Endothelial cell of umbilical vein (primary cell): ENCODE measurements around the gene SERPINB5.

Experiments used
- EZH2 ChIP-seq: IDR thresholded peaks from 2 replicates; pipeline ENCODE4 v1.6.1; 2012; ENCODE audit warnings: borderline replicate concordance, low read depth, mild to moderate bottlenecking, moderate library complexity, low read length, inconsistent platforms; ENCODE audit not compliant: severe bottlenecking
- GATA2 ChIP-seq: IDR thresholded peaks from 2 replicates; pipeline ENCODE4 v1.7.0; 2011; ENCODE audit warnings: low read depth, mild to moderate bottlenecking, moderate library complexity, mixed read lengths, low read length; ENCODE audit not compliant: insufficient read length, insufficient read depth
- JUN ChIP-seq: IDR thresholded peaks from 2 replicates; pipeline ENCODE4 v1.6.1; 2011; ENCODE audit warnings: borderline replicate concordance, low read depth; ENCODE audit not compliant: insufficient read length, insufficient read depth
- POLR2A ChIP-seq: IDR thresholded peaks from 2 replicates; pipeline ENCODE4 v1.6.1; 2012; ENCODE audit warnings: low read depth, mild to moderate bottlenecking, control low read depth, low read length
- POLR2AphosphoS5 ChIP-seq: IDR thresholded peaks from 2 replicates; pipeline ENCODE4 v1.6.1; 2012; ENCODE audit warnings: low read depth, mild to moderate bottlenecking, control low read depth, low read length, moderate library complexity; ENCODE audit not compliant: insufficient read depth
- TF ChIP-seq, protein P1 (sequence below), 2 donors: IDR thresholded peaks; 1 replicate in 1 of 2; 2 replicates in 1 of 2; pipeline ENCODE4 v1.5.1; 2011; ENCODE audit warnings: low read length in 2 of 2, mild to moderate bottlenecking in 2 of 2, moderate library complexity in 2 of 2, control low read depth in 1 of 2, inconsistent platforms in 1 of 2, low read depth in 1 of 2; ENCODE audit not compliant: insufficient read depth in 1 of 2; ENCODE audit errors: extremely low read depth in 1 of 2
- TF ChIP-seq, protein P2 (sequence below): IDR thresholded peaks from 2 replicates; pipeline ENCODE4 v1.6.1; 2011; ENCODE audit not compliant: insufficient read depth, insufficient read length

DNA sequence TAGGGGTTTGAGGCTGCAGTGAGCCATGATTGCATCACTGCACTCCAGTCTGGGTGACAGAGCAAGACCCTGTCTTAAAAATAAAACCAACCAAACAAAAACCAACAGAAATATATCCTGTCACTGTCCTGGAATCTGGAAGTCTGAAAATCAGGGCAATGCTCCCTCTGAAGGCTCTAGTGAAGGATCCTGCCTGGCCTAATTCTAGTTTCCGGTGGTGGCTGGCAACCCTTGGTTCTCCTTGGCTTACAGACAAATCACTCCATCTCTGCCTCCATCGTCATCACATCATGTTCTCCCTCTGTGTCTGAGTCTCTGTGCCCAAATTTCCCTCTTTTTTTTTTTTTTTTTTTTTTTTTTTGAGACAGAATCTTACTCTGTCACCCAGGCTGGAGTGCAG lies 38.6 kb upstream of the SERPINB5 start:
- TF ChIP-seq, protein P1, sequence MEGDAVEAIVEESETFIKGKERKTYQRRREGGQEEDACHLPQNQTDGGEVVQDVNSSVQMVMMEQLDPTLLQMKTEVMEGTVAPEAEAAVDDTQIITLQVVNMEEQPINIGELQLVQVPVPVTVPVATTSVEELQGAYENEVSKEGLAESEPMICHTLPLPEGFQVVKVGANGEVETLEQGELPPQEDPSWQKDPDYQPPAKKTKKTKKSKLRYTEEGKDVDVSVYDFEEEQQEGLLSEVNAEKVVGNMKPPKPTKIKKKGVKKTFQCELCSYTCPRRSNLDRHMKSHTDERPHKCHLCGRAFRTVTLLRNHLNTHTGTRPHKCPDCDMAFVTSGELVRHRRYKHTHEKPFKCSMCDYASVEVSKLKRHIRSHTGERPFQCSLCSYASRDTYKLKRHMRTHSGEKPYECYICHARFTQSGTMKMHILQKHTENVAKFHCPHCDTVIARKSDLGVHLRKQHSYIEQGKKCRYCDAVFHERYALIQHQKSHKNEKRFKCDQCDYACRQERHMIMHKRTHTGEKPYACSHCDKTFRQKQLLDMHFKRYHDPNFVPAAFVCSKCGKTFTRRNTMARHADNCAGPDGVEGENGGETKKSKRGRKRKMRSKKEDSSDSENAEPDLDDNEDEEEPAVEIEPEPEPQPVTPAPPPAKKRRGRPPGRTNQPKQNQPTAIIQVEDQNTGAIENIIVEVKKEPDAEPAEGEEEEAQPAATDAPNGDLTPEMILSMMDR (IDR thresholded peaks at IDR 0.05; ENCODE audit: extremely low read depth in 1 of 2, insufficient read depth in 1 of 2, low read depth in 1 of 2, low read length in 2 of 2) = no peak
- TF ChIP-seq POLR2A (no peak), JUN (no peak), POLR2AphosphoS5 (no peak), EZH2 (no peak), GATA2 (no peak)
- TF ChIP-seq, protein P2, sequence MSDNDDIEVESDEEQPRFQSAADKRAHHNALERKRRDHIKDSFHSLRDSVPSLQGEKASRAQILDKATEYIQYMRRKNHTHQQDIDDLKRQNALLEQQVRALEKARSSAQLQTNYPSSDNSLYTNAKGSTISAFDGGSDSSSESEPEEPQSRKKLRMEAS = no peak
